HCT116 (cell line): Measurements from ENCODE around the gene GNB1L. TPM values are rescaled to one million over a fixed set of nuclear protein-coding genes. Genes with fewer than 3 reads are reported as not detected.

Experiments
- ATAC-seq: fragments of 200-7000 bp; cut with Tn5 transposase; 2 replicates; pipeline ENCODE4 v1.9.1; 2020; ENCODE audit warnings: mild to moderate bottlenecking, moderate library complexity
- BruUV-seq: library from RNA; stranded (reverse); fragments of 400-500 nt; replicated peaks from 2 replicates; lab custom pipeline; 2021; lab: Mats Ljungman, UMichigan
- CTCF ChIA-PET: fragments of 300-600 bp; sonication (Branson Sonifier 250); formaldehyde crosslinking; loops from one replicate; lab custom pipeline; 2021; ENCODE audit warnings: antibody characterized with exemption; lab: Charles Lee
- POLR2A ChIA-PET: fragments of 300-600, 350-600 bp; sonication (Branson Sonifier 250); formaldehyde crosslinking; loops from one replicate; lab custom pipeline; 2021; ENCODE audit warnings: antibody characterized with exemption; lab: Charles Lee
- RAD21 ChIA-PET, 2 experiments: fragments of 300-600 bp; sonication (Branson Sonifier 250); formaldehyde crosslinking; loops; one replicate each; lab custom pipeline; 2023; ENCODE audit warnings: low total read pairs in 2 of 2; ENCODE audit not compliant: uncharacterized antibody in 2 of 2, unreplicated experiment in 2 of 2, low non-redundant PET in 1 of 2; lab: Charles Lee
- DNase-seq: peaks from one replicate; pipeline ENCODE4 v3.0.0-alpha.2; 2010; ENCODE audit warnings: low read depth, low spot score
- H2AFZ ChIP-seq: fragments of 200-600 bp; shearing (Covaris generic), sonication (generic); 2 replicates; pipeline ENCODE4 v1.6.1; 2017; ENCODE audit warnings: low read depth, mixed run types, mixed read lengths, antibody characterized with exemption, low read length; ENCODE audit not compliant: poor library complexity, severe bottlenecking
- H3K27ac ChIP-seq: 2 replicates; pipeline ENCODE4 v1.5.1; 2012; ENCODE audit warnings: low read depth, low read length
- H3K27me3 ChIP-seq: fragments of 200-600 bp; sonication (generic); 2 replicates; pipeline ENCODE4 v1.6.1; 2016; ENCODE audit warnings: mixed run types, low read length, mixed read lengths; ENCODE audit not compliant: insufficient read depth
- H3K36me3 ChIP-seq, 2 experiments: fragments of 200-500 bp in 1 of 2; fragments of 200-600 bp in 1 of 2; sonication (Bioruptor generic) in 1 of 2; sonication (generic) in 1 of 2; 2 replicates each; pipeline versions ENCODE4 v1.5.1 to v1.6.1; 2014 to 2016; ENCODE audit warnings: low read length in 2 of 2, inconsistent platforms in 1 of 2, mixed read lengths in 1 of 2, mixed run types in 1 of 2; ENCODE audit not compliant: insufficient read depth in 2 of 2, control insufficient read depth in 1 of 2
- H3K4me1 ChIP-seq, 2 experiments: fragments of 200-600 bp in 1 of 2; sonication (generic) in 1 of 2; 2 replicates each; pipeline versions ENCODE4 v1.5.1 to v1.6.1; 2012 to 2017; ENCODE audit warnings: low read length in 2 of 2, inconsistent platforms in 1 of 2, mild to moderate bottlenecking in 1 of 2, mixed read lengths in 1 of 2, mixed run types in 1 of 2, moderate library complexity in 1 of 2; ENCODE audit not compliant: insufficient read depth in 2 of 2, control insufficient read depth in 1 of 2
- H3K4me2 ChIP-seq: fragments of 200-600 bp; sonication (generic); 2 replicates; pipeline ENCODE4 v1.6.1; 2017; ENCODE audit warnings: mixed run types, low read length, mixed read lengths
- H3K4me3 ChIP-seq, 2 experiments: fragments of 200-600 bp in 1 of 2; sonication (generic) in 1 of 2; replicated peaks in 1 of 2; 2 replicates each; pipeline ENCODE4 v1.5.1; 2011 to 2016; ENCODE audit warnings: low read length in 2 of 2, control low read depth in 1 of 2, low read depth in 1 of 2, mild to moderate bottlenecking in 1 of 2, mixed read lengths in 1 of 2, mixed run types in 1 of 2
- H3K79me2 ChIP-seq: fragments of 200-600 bp; sonication (generic); 2 replicates; pipeline ENCODE4 v1.6.1; 2017; ENCODE audit warnings: mild to moderate bottlenecking, mixed run types, low read length, moderate library complexity, mixed read lengths; ENCODE audit not compliant: insufficient read depth
- H3K9ac ChIP-seq: fragments of 200-600 bp; sonication (generic); 2 replicates; pipeline ENCODE4 v1.6.1; 2016; ENCODE audit warnings: low read length, mixed read lengths
- H3K9me2 ChIP-seq: fragments of 200-600 bp; sonication (generic), shearing (Covaris generic); 2 replicates; pipeline ENCODE4 v1.6.1; 2017; ENCODE audit warnings: mixed run types, mild to moderate bottlenecking, moderate library complexity; ENCODE audit not compliant: insufficient read depth
- H3K9me3 ChIP-seq, 2 experiments: fragments of 200-500 bp in 1 of 2; fragments of 200-600 bp in 1 of 2; sonication (Bioruptor generic) in 1 of 2; sonication (generic) in 1 of 2; 2 replicates each; pipeline ENCODE4 v1.6.1; 2014 to 2017; ENCODE audit warnings: low read length in 2 of 2, mixed read lengths in 2 of 2, inconsistent platforms in 1 of 2, low read depth in 1 of 2, mild to moderate bottlenecking in 1 of 2, mixed run types in 1 of 2, moderate library complexity in 1 of 2; ENCODE audit not compliant: control insufficient read depth in 1 of 2, insufficient read depth in 1 of 2
- H4K20me1 ChIP-seq: fragments of 200-600 bp; sonication (generic), shearing (Covaris generic); 2 replicates; pipeline ENCODE4 v1.6.1; 2017; ENCODE audit warnings: mixed run types, mild to moderate bottlenecking, moderate library complexity; ENCODE audit not compliant: insufficient read depth
- CTCF ChIP-seq, 3 experiments: fragments of 200-600 bp in 1 of 3; sonication (generic) in 1 of 3; IDR thresholded peaks in 2 of 3; conservative IDR thresholded peaks in 1 of 3; 2 replicates each; pipeline ENCODE4 v1.5.1; 2012 to 2017; ENCODE audit warnings: low read depth in 2 of 3, low read length in 2 of 3, antibody characterized with exemption in 1 of 3, borderline replicate concordance in 1 of 3, control low read depth in 1 of 3, mild to moderate bottlenecking in 1 of 3, mixed read lengths in 1 of 3, mixed run types in 1 of 3, moderate library complexity in 1 of 3; ENCODE audit not compliant: insufficient read depth in 1 of 3
- MAX ChIP-seq: IDR thresholded peaks from 2 replicates; pipeline ENCODE4 v1.6.1; 2012
- SRF ChIP-seq: IDR thresholded peaks from 2 replicates; pipeline ENCODE4 v1.6.1; 2012; ENCODE audit warnings: low read depth
- TCF7L2 ChIP-seq: IDR thresholded peaks from 2 replicates; pipeline ENCODE4 v1.7.0; 2011; ENCODE audit warnings: borderline replicate concordance, inconsistent platforms; ENCODE audit not compliant: insufficient read depth, insufficient read length; ENCODE audit errors: extremely low read depth
- intact Hi-C: fragments of 100-400 bp; cut with micrococcal nuclease; formaldehyde crosslinking; loops from 2 replicates; pipeline ENCODE4 v1.10.0; 2022
- total RNA-seq: library from RNA; stranded (reverse); gene quantifications from one replicate; pipeline ENCODE4 v1.2.1, GENCODE V29; 2021; ENCODE audit not compliant: unreplicated experiment

GNB1L gene
- total RNA-seq, 1 experiment from 2014 or later: 12.1 TPM

DNA sequence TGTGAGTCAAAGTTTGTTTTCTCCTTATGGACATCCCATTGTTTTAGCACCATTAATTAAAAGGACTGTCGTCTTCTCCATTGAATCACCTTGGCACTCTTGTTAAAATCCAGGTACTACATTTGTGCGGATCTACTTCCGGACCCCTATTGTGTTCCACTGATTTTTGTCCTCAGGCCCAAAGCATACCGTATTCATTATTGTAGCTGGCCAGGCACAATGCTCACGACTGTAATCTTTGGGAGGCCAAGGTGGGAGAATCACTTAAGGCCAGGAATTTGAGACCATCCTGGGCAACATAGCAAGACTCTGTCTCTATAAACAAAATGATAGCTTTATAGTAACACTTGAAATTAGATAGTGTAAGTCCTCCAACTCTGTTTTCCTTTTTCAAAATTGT lies 8.9 kb upstream of the GNB1L start:
- intact Hi-C loops: no loop called here
- H3K4me2 ChIP-seq: no peak overlapping the region
- TF ChIP-seq SRF: no peak
- no peak for TF ChIP-seq MAX
- ATAC-seq (no peak), DNase-seq (no peak)
- ChIA-PET RAD21 (no interaction called here), POLR2A (no interaction called here), CTCF (no interaction called here)
- BruUV-seq: no TSS peak
- H3K9ac ChIP-seq: no peak overlapping the region
- H3K27me3 ChIP-seq: no peaks in the 10 kb centered on the region
- H3K27ac ChIP-seq: no peak overlapping the region
- no peaks in the 10 kb centered on the region for H3K9me3 ChIP-seq
- H3K4me3 ChIP-seq: no peak overlapping the region
- H3K4me1 ChIP-seq: no peaks in the 10 kb centered on the region
- no peaks in the 10 kb centered on the region for H3K79me2 ChIP-seq
- H3K36me3 ChIP-seq: no peaks in the 10 kb centered on the region
- no peaks in the 10 kb centered on the region for H4K20me1 ChIP-seq
- H2AFZ ChIP-seq: no peak overlapping the region
- H3K9me2 ChIP-seq: no peaks in the 10 kb centered on the region

DNA sequence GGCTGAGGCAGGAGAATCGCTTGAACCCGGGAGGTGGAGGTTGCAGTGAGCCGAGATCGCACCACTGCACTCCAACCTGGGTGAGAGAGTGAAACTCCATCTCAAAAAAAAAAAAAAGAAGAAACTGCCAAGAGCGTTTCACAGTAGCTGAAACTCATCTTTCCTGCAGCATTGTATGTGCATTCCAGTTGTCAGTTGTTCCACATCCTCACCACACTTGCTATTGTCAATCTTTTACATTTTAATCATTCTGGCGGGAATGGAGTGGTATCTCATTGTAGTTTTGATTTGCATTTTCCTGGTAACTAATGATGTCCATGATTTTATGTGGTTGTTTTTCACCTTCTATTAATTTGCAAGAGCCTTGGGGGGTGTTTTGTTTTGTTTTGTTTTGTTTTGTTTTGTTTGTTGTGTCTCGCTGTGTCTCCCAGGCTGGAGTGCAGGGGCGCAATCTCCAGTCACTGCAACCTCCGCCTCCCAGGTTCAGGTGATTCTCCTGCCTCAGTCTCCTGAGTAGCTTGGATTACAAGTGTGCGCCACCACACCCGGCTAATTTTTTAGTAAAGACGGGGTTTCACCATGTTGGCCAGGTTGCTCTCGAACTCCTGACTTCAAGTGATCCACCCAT lies 8.1 kb upstream of the GNB1L start:
- CTCF ChIA-PET: no interaction called here
- no peak overlapping the region for H3K4me3 ChIP-seq
- TF ChIP-seq CTCF (IDR thresholded peaks at IDR 0.05 in 2 of 3, conservative IDR thresholded peaks at IDR 0.05 in 1 of 3; ENCODE audit: borderline replicate concordance in 1 of 3, insufficient read depth in 1 of 3, low read depth in 2 of 3, low read length in 2 of 3) (no peak), TCF7L2 (no peak)
- TF ChIP-seq, all 23 proteins: peak for 0
- ATAC-seq (no peak), DNase-seq (no peak)
- H3K9ac ChIP-seq: no peak overlapping the region
- no TSS peak for BruUV-seq
- no peaks in the 10 kb centered on the region for H3K9me3 ChIP-seq
- no peaks in the 10 kb centered on the region for H3K9me2 ChIP-seq
- no peaks in the 10 kb centered on the region for H4K20me1 ChIP-seq
- no peak overlapping the region for H3K27ac ChIP-seq
- no peak overlapping the region for H2AFZ ChIP-seq
- intact Hi-C loops: no loop called here
- ChIA-PET POLR2A (no interaction called here), RAD21 (no interaction called here)
- no peaks in the 10 kb centered on the region for H3K4me1 ChIP-seq
- H3K27me3 ChIP-seq: no peaks in the 10 kb centered on the region
- no peaks in the 10 kb centered on the region for H3K79me2 ChIP-seq
- H3K36me3 ChIP-seq: no peaks in the 10 kb centered on the region
- no peak overlapping the region for H3K4me2 ChIP-seq
